Measurements from ENCODE around the gene RPS6KA5. TPM values are rescaled to one million over a fixed set of nuclear protein-coding genes. Genes with fewer than 3 reads are reported as not detected.

Gene RPS6KA5
- total RNA-seq, 4 donors from 2014 or later = 3.1 to 10.5 (median 8.1) TPM

DNA sequence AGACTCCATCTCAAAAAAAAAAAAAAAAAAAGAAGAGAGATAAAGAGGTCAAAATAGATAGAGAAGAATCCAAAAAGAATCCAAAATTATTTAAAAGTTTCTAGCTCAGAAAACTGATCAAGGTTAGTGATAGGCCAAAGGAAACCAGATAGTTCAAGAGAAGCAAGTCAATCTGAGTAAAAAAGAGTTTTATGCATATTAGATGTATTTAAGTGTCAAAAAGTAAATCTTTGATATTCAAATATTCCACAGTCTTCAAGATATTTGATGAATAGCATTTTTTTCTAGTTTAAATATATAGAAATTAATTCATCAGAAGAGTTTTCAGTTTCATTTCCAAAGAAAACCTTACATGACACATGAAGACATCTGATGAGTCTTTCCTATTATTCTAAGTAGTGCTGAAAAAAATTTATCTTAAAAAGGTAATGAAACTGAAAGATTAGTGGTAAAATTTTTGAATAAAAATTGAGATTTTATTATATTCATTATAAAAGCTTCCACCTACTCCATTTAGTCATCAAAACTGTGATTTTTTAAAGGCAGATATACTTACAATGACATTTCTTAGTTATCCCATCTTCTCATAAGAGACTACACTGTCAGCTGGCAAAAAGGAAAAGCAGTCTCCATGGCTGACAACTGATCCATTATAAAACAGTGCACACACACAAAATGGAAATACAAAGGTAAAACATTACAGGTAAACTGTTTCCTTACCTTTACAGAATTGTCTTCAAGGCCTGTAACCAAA, 68.6 kb downstream of the RPS6KA5 start:
- Histone ChIP-seq H3K27me3 (no peaks in the 10 kb centered on the region), H3K36me3 (peaks cover 0 to 5% (median 0%) of the 10 kb centered on the region in 3 donors), H3K27ac (no peak overlapping the region), H3K9me3 (no peaks in the 10 kb centered on the region), H3K4me1 (peaks cover 0 to 13% (median 5%) of the 10 kb centered on the region in 3 donors), H3K4me3 (no peak overlapping the region)
- TF ChIP-seq CTCF (IDR thresholded peaks at IDR 0.05) (no peak), POLR2A (IDR thresholded peaks at IDR 0.05) (no peak)
- DNase-seq = no peak
- intact Hi-C loops (cut with DNase I) = no loop called here

- WGBS, 2 donors = 81 to 82% methylated on average over 3 of the region's 3 CpGs
- no peak for TF ChIP-seq POLR2A (IDR thresholded peaks at IDR 0.05)
- TF ChIP-seq CTCF (IDR thresholded peaks at IDR 0.05) = no peak
- intact Hi-C loops (cut with DNase I) = no loop called here
These were observed 70.3 kb downstream of the RPS6KA5 start for GRCh38 chr14:90990141-90990540.

GRCh38 chr14:90987140-90987539, 73.3 kb downstream of the RPS6KA5 start:
- H3K4me3 ChIP-seq = no peak overlapping the region
- no peaks in the 10 kb centered on the region for H3K27me3 ChIP-seq
- DNase-seq = no peak
- 45 to 46% methylated on average over 1 of the region's 1 CpG for WGBS, 2 donors
- peaks cover 0 to 5% (median 0%) of the 10 kb centered on the region in 3 donors for H3K36me3 ChIP-seq
- intact Hi-C loops (cut with DNase I) = no loop called here
- H3K27ac ChIP-seq = no peak overlapping the region
- no peaks in the 10 kb centered on the region for H3K9me3 ChIP-seq
- no peak for TF ChIP-seq CTCF (IDR thresholded peaks at IDR 0.05)
- no peak for TF ChIP-seq POLR2A (IDR thresholded peaks at IDR 0.05)
- H3K4me1 ChIP-seq = no peaks in the 10 kb centered on the region

More at GRCh38 chr14:90990141-90990540, 70.3 kb downstream of the RPS6KA5 start:
- peaks cover 0 to 5% (median 0%) of the 10 kb centered on the region in 3 donors for H3K36me3 ChIP-seq
- no peak for DNase-seq
- no peaks in the 10 kb centered on the region for H3K9me3 ChIP-seq
- peaks cover 0 to 4% (median 0%) of the 10 kb centered on the region in 3 donors for H3K4me1 ChIP-seq
- no peaks in the 10 kb centered on the region for H3K27me3 ChIP-seq
- no peak overlapping the region for H3K4me3 ChIP-seq
- no peak overlapping the region for H3K27ac ChIP-seq

DNA sequence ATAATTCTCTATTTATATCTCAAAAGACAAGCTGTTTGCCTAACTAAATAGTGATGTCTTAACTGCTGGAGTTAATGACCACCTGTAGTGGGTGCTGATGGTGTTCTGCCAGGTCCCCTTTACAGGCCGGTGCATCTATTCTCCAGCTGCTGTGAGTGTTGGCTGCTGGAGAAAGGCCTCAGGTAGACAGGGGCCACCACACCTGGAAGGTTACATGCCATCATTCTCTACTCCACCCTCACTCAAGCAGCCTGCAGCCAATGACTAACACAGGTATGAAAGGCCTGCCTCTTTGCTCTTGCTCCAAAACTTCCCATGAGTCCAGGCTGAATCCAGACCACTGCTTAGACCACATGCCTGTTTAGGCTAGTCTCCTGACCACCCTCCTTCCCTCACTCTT, 73.9 kb downstream of the RPS6KA5 start:
- H3K36me3 ChIP-seq = peaks cover 0 to 5% (median 0%) of the 10 kb centered on the region in 3 donors
- H3K4me3 ChIP-seq = no peak overlapping the region
- H3K27me3 ChIP-seq = no peaks in the 10 kb centered on the region
- intact Hi-C loops (cut with DNase I) = no loop called here
- H3K9me3 ChIP-seq = no peaks in the 10 kb centered on the region
- TF ChIP-seq POLR2A (IDR thresholded peaks at IDR 0.05) (no peak), CTCF (IDR thresholded peaks at IDR 0.05) (no peak)
- no peak for DNase-seq
- 50 to 55% methylated on average over 1 of the region's 1 CpG for WGBS, 2 donors
- no peaks in the 10 kb centered on the region for H3K4me1 ChIP-seq
- no peak overlapping the region for H3K27ac ChIP-seq

DNA sequence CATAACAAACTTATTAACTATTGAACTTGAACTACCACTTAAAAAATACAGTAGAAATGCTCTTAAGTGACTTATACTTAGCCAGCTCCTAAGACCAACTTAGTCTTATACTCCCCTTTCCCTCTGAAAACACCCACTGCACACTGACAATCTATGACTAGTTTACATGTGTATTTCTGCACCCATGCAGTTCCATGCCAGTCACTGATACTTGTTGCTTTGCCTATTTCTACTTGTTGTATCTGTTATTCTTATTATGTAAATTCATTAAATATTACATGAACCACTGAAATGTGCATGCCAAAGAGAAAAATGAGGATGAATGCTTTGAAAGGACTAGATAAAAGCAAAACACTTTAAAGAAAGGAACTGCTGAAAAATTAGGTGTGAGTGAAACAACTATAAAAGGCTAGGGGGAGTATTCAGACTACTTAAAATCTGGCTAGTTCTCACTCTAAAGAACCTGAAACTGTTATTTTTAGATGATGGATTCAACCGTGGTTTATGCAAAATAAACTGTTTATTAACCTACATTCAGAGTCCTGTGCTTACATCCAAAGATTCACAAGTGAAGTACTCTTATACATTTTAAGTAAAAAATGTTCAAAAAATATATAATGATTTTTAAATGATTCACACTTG, 74.7 kb downstream of the RPS6KA5 start:
- no peak for TF ChIP-seq CTCF (IDR thresholded peaks at IDR 0.05)
- no peak for TF ChIP-seq POLR2A (IDR thresholded peaks at IDR 0.05)
- WGBS, 2 donors = 13 to 18% methylated on average over 1 of the region's 1 CpG
- no peaks in the 10 kb centered on the region for H3K36me3 ChIP-seq
- no peaks in the 10 kb centered on the region for H3K9me3 ChIP-seq
- no peak overlapping the region for H3K4me3 ChIP-seq
- H3K4me1 ChIP-seq = no peaks in the 10 kb centered on the region
- no peak overlapping the region for H3K27ac ChIP-seq
- DNase-seq = no peak
- intact Hi-C loops (cut with DNase I) = no loop called here
- H3K27me3 ChIP-seq = no peaks in the 10 kb centered on the region
